ENCODE data around the gene GRID2. TPM values are rescaled to one million over a fixed set of nuclear protein-coding genes. Genes with fewer than 3 reads are reported as not detected.
"Not testable (repeated sequence)": the region's sequence is repeated elsewhere in the genome, so short reads cannot be mapped to it uniquely, and the experiment has no call there.

Gene GRID2
- total and polyA plus RNA-seq, 8 donors: 0.39 TPM; not detected in 7

DNA sequence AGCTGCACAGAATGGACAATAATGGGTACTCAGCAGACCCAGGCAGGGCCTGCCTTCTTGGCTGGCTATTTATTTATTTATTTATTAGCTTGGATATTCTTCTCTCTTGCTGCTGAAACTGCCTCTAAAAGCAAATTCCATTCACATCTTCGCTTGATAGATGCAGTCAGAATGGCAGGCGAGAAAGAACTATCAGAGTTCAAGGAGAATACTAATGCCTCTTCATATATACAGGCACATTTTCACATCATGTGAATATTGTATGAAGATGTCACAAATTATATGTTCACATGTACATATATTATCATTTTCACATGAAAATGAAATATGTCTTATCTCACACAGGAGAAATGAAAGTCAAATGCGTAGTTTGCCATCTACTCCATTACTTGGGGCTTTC is 1045.1 kb downstream of the GRID2 start:
- ATAC-seq (no peak), FAIRE-seq (no peak), DNase-seq (no peak)
- H3K27me3 ChIP-seq: no peaks in the 10 kb centered on the region
- WGBS, 2 donors: 92 to 93% methylated on average over 3 of the region's 3 CpGs
- H3K4me3 ChIP-seq: no peak overlapping the region
- TF ChIP-seq, protein P1, sequence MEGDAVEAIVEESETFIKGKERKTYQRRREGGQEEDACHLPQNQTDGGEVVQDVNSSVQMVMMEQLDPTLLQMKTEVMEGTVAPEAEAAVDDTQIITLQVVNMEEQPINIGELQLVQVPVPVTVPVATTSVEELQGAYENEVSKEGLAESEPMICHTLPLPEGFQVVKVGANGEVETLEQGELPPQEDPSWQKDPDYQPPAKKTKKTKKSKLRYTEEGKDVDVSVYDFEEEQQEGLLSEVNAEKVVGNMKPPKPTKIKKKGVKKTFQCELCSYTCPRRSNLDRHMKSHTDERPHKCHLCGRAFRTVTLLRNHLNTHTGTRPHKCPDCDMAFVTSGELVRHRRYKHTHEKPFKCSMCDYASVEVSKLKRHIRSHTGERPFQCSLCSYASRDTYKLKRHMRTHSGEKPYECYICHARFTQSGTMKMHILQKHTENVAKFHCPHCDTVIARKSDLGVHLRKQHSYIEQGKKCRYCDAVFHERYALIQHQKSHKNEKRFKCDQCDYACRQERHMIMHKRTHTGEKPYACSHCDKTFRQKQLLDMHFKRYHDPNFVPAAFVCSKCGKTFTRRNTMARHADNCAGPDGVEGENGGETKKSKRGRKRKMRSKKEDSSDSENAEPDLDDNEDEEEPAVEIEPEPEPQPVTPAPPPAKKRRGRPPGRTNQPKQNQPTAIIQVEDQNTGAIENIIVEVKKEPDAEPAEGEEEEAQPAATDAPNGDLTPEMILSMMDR (IDR thresholded peaks at IDR 0.05): no peak
- H3K27ac ChIP-seq: no peak overlapping the region
- intact Hi-C loops (cut with DNase I): no loop called here
- H3K4me1 ChIP-seq: no peaks in the 10 kb centered on the region
- H3K9me3 ChIP-seq: no peaks in the 10 kb centered on the region
- H3K36me3 ChIP-seq: no peaks in the 10 kb centered on the region

DNA sequence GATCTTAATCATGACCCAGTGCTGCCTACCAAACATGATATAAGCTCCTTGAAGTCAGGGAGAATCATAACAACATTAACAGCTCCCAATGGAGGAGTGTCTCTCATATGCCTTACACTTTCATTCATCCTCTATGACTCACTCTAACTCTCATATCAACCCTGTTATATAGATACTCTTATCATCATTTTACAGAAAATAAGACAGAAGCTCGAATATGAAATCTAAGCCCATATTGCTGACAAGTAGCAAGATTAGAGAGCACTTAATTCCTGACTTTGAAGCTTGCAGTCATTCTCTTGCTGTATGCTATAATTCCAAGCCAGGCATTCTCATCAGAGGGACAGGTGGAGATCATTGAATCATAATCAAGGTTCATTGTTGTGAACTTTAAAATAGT is 1048.1 kb downstream of the GRID2 start:
- Histone ChIP-seq H3K27ac (no peak overlapping the region), H3K4me1 (peaks cover 0 to 6% (median 0%) of the 10 kb centered on the region in 3 donors), H3K9me3 (no peaks in the 10 kb centered on the region), H3K27me3 (no peaks in the 10 kb centered on the region), H3K4me3 (no peak overlapping the region), H3K36me3 (no peaks in the 10 kb centered on the region)
- TF ChIP-seq, protein P1 (IDR thresholded peaks at IDR 0.05): no peak
- intact Hi-C loops (cut with DNase I): no loop called here
- no peak for ATAC-seq
- DNase-seq: no peak
- WGBS, 2 donors: 17 to 32% methylated on average over 1 of the region's 1 CpG
- no peak for FAIRE-seq

DNA sequence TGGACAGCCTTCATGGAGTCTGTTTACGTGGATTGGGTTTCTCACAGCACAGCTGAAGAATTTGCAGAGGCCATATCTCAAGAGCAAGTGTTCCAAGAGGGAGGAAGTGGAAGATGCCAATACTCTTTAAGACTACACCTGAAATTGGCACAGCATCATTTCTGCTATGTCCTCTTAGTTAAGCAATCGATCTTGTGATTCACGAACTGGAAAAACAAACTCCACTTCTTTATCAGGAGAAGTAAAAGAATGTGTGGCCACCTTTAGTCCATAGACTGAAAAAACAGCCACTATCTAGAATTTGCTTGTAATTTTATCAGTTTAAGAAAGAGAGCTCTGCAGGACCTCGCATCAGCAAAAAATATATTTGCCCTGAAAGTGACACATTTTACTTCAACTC is 1051.6 kb downstream of the GRID2 start:
- Histone ChIP-seq H3K9me3 (no peaks in the 10 kb centered on the region), H3K4me1 (peaks cover 0 to 6% (median 0%) of the 10 kb centered on the region in 3 donors), H3K36me3 (no peaks in the 10 kb centered on the region), H3K4me3 (no peak overlapping the region), H3K27me3 (no peaks in the 10 kb centered on the region), H3K27ac (no peak overlapping the region)
- intact Hi-C loops (cut with DNase I): no loop called here
- 23 to 34% methylated on average over 4 of the region's 4 CpGs for WGBS, 2 donors
- TF ChIP-seq, protein P1 (IDR thresholded peaks at IDR 0.05): no peak
- DNase-seq: no peak
- no peak for FAIRE-seq
- ATAC-seq: no peak

DNA sequence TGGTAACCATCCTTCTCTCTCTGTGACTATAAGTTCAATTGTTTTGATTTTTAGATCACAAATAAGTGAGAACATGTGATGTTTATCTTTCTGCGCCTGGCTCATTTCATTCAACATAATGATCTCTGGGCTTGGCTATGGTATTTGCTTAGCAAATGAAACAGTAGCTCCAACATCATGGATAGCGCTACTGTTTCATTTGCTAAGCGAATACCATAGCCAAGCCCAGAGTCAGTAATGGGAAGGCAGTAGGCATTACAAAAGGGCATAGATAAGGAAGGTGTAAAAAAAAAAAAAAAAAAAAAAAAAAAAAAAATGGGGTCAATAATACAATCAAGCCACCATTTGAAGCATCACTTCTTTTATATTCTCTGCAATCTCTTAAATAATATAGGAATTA is 1055.8 kb downstream of the GRID2 start:
- Histone ChIP-seq H3K9me3 (no peaks in the 10 kb centered on the region), H3K4me3 (no peak overlapping the region), H3K27me3 (no peaks in the 10 kb centered on the region), H3K27ac (no peak overlapping the region), H3K4me1 (peaks cover 0 to 6% (median 0%) of the 10 kb centered on the region in 3 donors), H3K36me3 (no peaks in the 10 kb centered on the region)
- WGBS, 2 donors: 43 to 60% methylated on average over 3 of the region's 3 CpGs
- intact Hi-C loops (cut with DNase I): no loop called here
- DNase-seq (no peak), ATAC-seq (no peak), FAIRE-seq (no peak)
- TF ChIP-seq, protein P1 (IDR thresholded peaks at IDR 0.05): no peak

DNA sequence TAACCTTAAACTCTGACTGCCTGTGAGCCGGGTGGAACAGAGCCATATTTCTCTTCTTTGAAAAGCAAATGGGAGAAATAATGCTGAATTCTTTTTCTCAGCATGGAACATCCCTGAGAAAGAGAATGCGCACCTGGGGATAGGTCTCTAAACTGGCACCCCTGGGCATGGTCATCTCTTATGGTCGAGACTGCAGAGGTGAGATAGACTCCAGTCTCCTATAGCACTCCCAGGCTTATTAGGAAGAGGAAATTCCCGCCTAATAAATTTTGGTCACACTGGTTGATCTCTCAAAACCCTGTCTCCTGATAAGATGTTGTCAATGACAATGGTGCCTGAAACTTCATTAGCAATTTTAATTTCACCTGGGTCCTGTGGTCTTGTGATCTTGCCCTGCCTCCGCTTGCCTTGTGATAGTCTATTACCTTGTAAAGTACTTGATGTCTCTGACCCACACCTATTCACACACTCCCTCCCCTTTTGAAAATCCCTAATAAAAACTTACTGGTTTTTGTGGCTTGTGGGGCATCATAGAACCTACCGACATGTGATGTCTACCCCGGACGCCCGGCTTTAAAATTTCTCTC is 1062.5 kb downstream of the GRID2 start:
- H3K9me3 ChIP-seq; H3K36me3 ChIP-seq; DNase-seq; H3K4me1 ChIP-seq; H3K27me3 ChIP-seq; intact Hi-C loops (cut with DNase I); ATAC-seq; H3K4me3 ChIP-seq; H3K27ac ChIP-seq; FAIRE-seq: not testable (repeated sequence)
- WGBS, 2 donors: 67 to 77% methylated on average over 9 of the region's 9 CpGs
